PC-3 (cell line): Measurements from ENCODE around the gene PBOV1. TPM values are rescaled to one million over a fixed set of nuclear protein-coding genes. Genes with fewer than 3 reads are reported as not detected.
A peak's percentile ranks its signal among the peaks of the same experiment; 100 is the strongest.

Experiments used
- ATAC-seq: fragments of 200-7000 bp; cut with Tn5 transposase; 2 replicates; pipeline ENCODE4 v1.9.1; 2020; ENCODE audit warnings: mild to moderate bottlenecking, moderate library complexity
- BruUV-seq: library from RNA; stranded (reverse); fragments of 400-500 nt; replicated peaks from 2 replicates; lab custom pipeline; 2021; lab: Mats Ljungman, UMichigan
- CTCF ChIA-PET: fragments of 300-600 bp; sonication (Branson Sonifier 250); formaldehyde crosslinking; loops from one replicate; lab custom pipeline; 2022; ENCODE audit warnings: antibody characterized with exemption; lab: Charles Lee
- POLR2A ChIA-PET: fragments of 300-600 bp; sonication (Branson Sonifier 250); formaldehyde crosslinking; loops from one replicate; lab custom pipeline; 2022; ENCODE audit warnings: antibody characterized with exemption; ENCODE audit not compliant: unreplicated experiment; lab: Charles Lee
- DNase-seq: peaks from one replicate; pipeline ENCODE4 v3.0.0-alpha.2; 2015
- H2AFZ ChIP-seq: fragments of 300-600 bp; sonication (generic); 2 replicates; pipeline ENCODE4 v1.6.0; 2016; ENCODE audit warnings: antibody characterized with exemption, low read length
- H3F3A ChIP-seq: fragments of 300-600 bp; sonication (generic); one replicate; pipeline ENCODE4 v1.6.0; 2017; ENCODE audit warnings: antibody characterized with exemption, low read length, control low read depth, mild to moderate bottlenecking; ENCODE audit not compliant: unreplicated experiment
- H3K27ac ChIP-seq: fragments of 300-600 bp; sonication (generic); 2 replicates; pipeline ENCODE4 v1.5.1; 2016; ENCODE audit warnings: mild to moderate bottlenecking, low read length
- H3K27me3 ChIP-seq: fragments of 300-600 bp; sonication (generic); 2 replicates; pipeline ENCODE4 v1.6.1; 2016; ENCODE audit warnings: low read length, mixed read lengths
- H3K36me3 ChIP-seq: fragments of 300-600 bp; sonication (generic); 2 replicates; pipeline ENCODE4 v1.6.1; 2016; ENCODE audit warnings: low read depth, mixed run types, low read length, mixed read lengths
- H3K4me1 ChIP-seq: fragments of 300-600 bp; sonication (generic); 2 replicates; pipeline ENCODE4 v1.5.1; 2016; ENCODE audit warnings: low read length; ENCODE audit not compliant: insufficient read depth
- H3K4me2 ChIP-seq: fragments of 300-600 bp; sonication (generic); 2 replicates; pipeline ENCODE4 v1.6.0; 2016; ENCODE audit warnings: low read length
- H3K4me3 ChIP-seq: fragments of 300-600 bp; sonication (generic); 2 replicates; pipeline ENCODE4 v1.5.1; 2016; ENCODE audit warnings: mild to moderate bottlenecking, low read length, mixed read lengths
- H3K79me2 ChIP-seq: fragments of 300-600 bp; sonication (generic); 2 replicates; pipeline ENCODE4 v1.6.1; 2017; ENCODE audit warnings: low read length, mixed read lengths
- H3K9ac ChIP-seq: fragments of 300-600 bp; sonication (generic); 2 replicates; pipeline ENCODE4 v1.6.0; 2016; ENCODE audit warnings: mild to moderate bottlenecking, low read length
- H3K9me2 ChIP-seq: fragments of 300-600 bp; sonication (generic); replicated peaks from 2 replicates; pipeline ENCODE4 v1.6.1; 2016; ENCODE audit warnings: mixed run types, low read length, mixed read lengths
- H3K9me3 ChIP-seq: fragments of 300-600 bp; sonication (generic); 2 replicates; pipeline ENCODE4 v1.6.1; 2016; ENCODE audit warnings: low read length, mixed read lengths
- H4K20me1 ChIP-seq: fragments of 300-600 bp; sonication (generic); 2 replicates; pipeline ENCODE4 v1.6.1; 2016; ENCODE audit warnings: low read length, mixed read lengths
- EZH2 ChIP-seq: fragments of 300-600 bp; sonication (generic); IDR thresholded peaks from one replicate; pipeline ENCODE4 v1.6.1; 2017; ENCODE audit warnings: antibody characterized with exemption, mild to moderate bottlenecking, low read length; ENCODE audit not compliant: unreplicated experiment
- EZH2phosphoT487 ChIP-seq: fragments of 300-600 bp; sonication (generic); IDR thresholded peaks from 2 replicates; pipeline ENCODE4 v1.6.1; 2018; ENCODE audit warnings: mild to moderate bottlenecking, antibody characterized with exemption, low read length, borderline replicate concordance
- intact Hi-C: fragments of 100-400 bp; cut with micrococcal nuclease; formaldehyde crosslinking; loops from 2 replicates; pipeline ENCODE4 v1.9.0; 2023
- total RNA-seq: library from RNA; depleted of rRNA; stranded (reverse); fragments of >200 nt; gene quantifications from 2 replicates; pipeline ENCODE4 v1.2.3, GENCODE V29; 2014
- TF ChIP-seq, protein P1 (sequence below): fragments of 300-600 bp; sonication (generic); conservative IDR thresholded peaks from 2 replicates; pipeline ENCODE4 v1.5.1; 2017; ENCODE audit warnings: antibody characterized with exemption, low read depth, mild to moderate bottlenecking, low read length

The PBOV1 gene
- total RNA-seq, 1 experiment from 2014 or later = not detected

DNA sequence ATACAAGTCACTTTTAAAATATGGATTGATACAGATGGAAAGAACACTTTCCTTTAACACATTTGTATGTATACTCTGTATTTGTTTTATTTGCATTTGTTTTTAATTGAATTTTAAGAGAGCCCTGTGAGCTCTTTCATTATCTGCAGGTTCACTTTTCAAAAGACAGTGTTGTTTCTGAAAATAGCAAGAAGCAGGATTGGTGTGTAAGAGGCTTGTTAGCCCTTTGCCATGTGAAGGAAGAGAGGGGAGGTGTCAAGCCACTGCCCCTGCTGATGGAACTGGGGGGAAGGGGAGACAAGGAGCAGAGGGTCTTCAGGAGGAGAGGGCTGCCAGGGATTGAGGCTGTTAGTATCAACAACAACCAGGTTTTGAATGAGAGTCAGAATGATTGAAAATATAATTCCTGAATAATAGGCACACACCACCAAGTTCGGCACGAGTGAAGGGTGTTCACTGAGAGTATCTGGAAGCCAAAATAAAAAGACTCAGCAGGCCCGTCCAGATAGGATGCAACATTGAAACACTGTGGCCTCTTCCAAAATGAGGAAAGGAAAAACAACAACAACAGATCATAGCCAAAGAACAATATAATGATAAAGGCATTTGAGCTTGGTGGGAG is 12.6 kb upstream of the PBOV1 start:
- TF ChIP-seq, protein P1, sequence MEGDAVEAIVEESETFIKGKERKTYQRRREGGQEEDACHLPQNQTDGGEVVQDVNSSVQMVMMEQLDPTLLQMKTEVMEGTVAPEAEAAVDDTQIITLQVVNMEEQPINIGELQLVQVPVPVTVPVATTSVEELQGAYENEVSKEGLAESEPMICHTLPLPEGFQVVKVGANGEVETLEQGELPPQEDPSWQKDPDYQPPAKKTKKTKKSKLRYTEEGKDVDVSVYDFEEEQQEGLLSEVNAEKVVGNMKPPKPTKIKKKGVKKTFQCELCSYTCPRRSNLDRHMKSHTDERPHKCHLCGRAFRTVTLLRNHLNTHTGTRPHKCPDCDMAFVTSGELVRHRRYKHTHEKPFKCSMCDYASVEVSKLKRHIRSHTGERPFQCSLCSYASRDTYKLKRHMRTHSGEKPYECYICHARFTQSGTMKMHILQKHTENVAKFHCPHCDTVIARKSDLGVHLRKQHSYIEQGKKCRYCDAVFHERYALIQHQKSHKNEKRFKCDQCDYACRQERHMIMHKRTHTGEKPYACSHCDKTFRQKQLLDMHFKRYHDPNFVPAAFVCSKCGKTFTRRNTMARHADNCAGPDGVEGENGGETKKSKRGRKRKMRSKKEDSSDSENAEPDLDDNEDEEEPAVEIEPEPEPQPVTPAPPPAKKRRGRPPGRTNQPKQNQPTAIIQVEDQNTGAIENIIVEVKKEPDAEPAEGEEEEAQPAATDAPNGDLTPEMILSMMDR = no peak
- no peak for TF ChIP-seq EZH2phosphoT487
- no peak for TF ChIP-seq EZH2
- no peaks in the 10 kb centered on the region for H3K79me2 ChIP-seq
- intact Hi-C loops = loop anchor here (1.0 kb wide), 1 partner anchor 69 kb away; no protein-coding TSS in a partner anchor
- H2AFZ ChIP-seq = peak overlapping the region; percentile 51
- ChIA-PET CTCF (interaction anchor here (0.5 kb wide), 1 partner anchor 71 kb away, joined by 4 read pairs; no protein-coding TSS in a partner anchor), POLR2A (no interaction called here)
- peak overlapping the region; percentile 97 for H3K27ac ChIP-seq
- H3K27me3 ChIP-seq = no peaks in the 10 kb centered on the region
- H3K4me1 ChIP-seq = peaks cover 67% of the 10 kb centered on the region
- peak overlapping the region; percentile 48 for H3K4me3 ChIP-seq
- no peaks in the 10 kb centered on the region for H4K20me1 ChIP-seq
- H3F3A ChIP-seq = no peaks in the 10 kb centered on the region
- H3K9me2 ChIP-seq = no peaks in the 10 kb centered on the region
- ATAC-seq = no peak; the same call in 1 of the 2 replicates
- no peaks in the 10 kb centered on the region for H3K36me3 ChIP-seq
- DNase-seq = no peak
- peak overlapping the region; percentile 74 for H3K9ac ChIP-seq
- peak overlapping the region; percentile 74 for H3K4me2 ChIP-seq
- no peaks in the 10 kb centered on the region for H3K9me3 ChIP-seq
- TSS peak; percentile 33 for BruUV-seq

- no peak for ATAC-seq
- Histone ChIP-seq H2AFZ (no peak overlapping the region), H3K4me2 (peak overlapping the region; percentile 74), H3K9ac (no peak overlapping the region), H3K4me3 (no peak overlapping the region), H3K79me2 (no peaks in the 10 kb centered on the region), H4K20me1 (no peaks in the 10 kb centered on the region), H3K9me3 (no peaks in the 10 kb centered on the region), H3F3A (no peaks in the 10 kb centered on the region), H3K27me3 (no peaks in the 10 kb centered on the region), H3K9me2 (no peaks in the 10 kb centered on the region), H3K27ac (peak overlapping the region; percentile 97), H3K4me1 (peaks cover 66% of the 10 kb centered on the region), H3K36me3 (no peaks in the 10 kb centered on the region)
- intact Hi-C loops = no loop called here
- no peak for DNase-seq
- no TSS peak for BruUV-seq
- POLR2A ChIA-PET = no interaction called here
- CTCF ChIA-PET = no interaction called here
- TF ChIP-seq EZH2 (no peak), EZH2phosphoT487 (no peak)
- TF ChIP-seq, protein P1 = no peak
Measured at GRCh38 chr6:138230221-138230620, 11.9 kb upstream of the PBOV1 start.

GRCh38 chr6:138229663-138230179 is 11.4 kb upstream of the PBOV1 start:
- Histone ChIP-seq H3K4me3 (no peak overlapping the region), H3K27ac (peak overlapping the region; percentile 97), H3K79me2 (no peaks in the 10 kb centered on the region), H3K36me3 (no peaks in the 10 kb centered on the region), H3K4me1 (peaks cover 62% of the 10 kb centered on the region), H3K9ac (no peak overlapping the region), H4K20me1 (no peaks in the 10 kb centered on the region), H3F3A (no peaks in the 10 kb centered on the region), H2AFZ (no peak overlapping the region), H3K27me3 (no peaks in the 10 kb centered on the region), H3K4me2 (no peak overlapping the region), H3K9me2 (no peaks in the 10 kb centered on the region), H3K9me3 (no peaks in the 10 kb centered on the region)
- ChIA-PET POLR2A (no interaction called here), CTCF (no interaction called here)
- ATAC-seq (no peak), DNase-seq (no peak)
- TF ChIP-seq EZH2phosphoT487 = no peak
- TF ChIP-seq, protein P1 = no peak
- TF ChIP-seq EZH2 = no peak
- intact Hi-C loops = no loop called here
- BruUV-seq = no TSS peak
